HepG2 (cell line): ENCODE measurements around the gene PELI1. TPM values are rescaled to one million over a fixed set of nuclear protein-coding genes. Genes with fewer than 3 reads are reported as not detected.

Source experiments
- ATAC-seq: fragments of 200-7000 bp; cut with Tn5 transposase; 3 replicates; pipeline ENCODE4 v1.9.1; 2020; ENCODE audit warnings: mild to moderate bottlenecking, moderate library complexity
- BruUV-seq: library from RNA; stranded (reverse); fragments of 400-500 nt; replicated peaks from 2 replicates; lab custom pipeline; 2021; lab: Mats Ljungman, UMichigan
- CTCF ChIA-PET: fragments of 300-600 bp; formaldehyde crosslinking; extraction: SDS; loops from one replicate; lab custom pipeline; 2021; ENCODE audit warnings: low total read pairs, inconsistent platforms, low intra/inter-chr PET ratio; lab: Yijun Ruan, JAX
- POLR2A ChIA-PET: fragments of 350-600 bp; sonication (Branson Sonifier 250); formaldehyde crosslinking; loops from one replicate; lab custom pipeline; 2020; ENCODE audit warnings: antibody characterized with exemption, inconsistent platforms; lab: Yijun Ruan, JAX
- DNase-seq: peaks from one replicate; pipeline ENCODE4 v3.0.0-alpha.2; 2015; ENCODE audit warnings: low spot score
- FAIRE-seq: peaks from 3 replicates; lab custom pipeline; 2011; peaks lifted over from hg19 to GRCh38; lab: Jason Lieb, UNC
- H2AFZ ChIP-seq: one replicate; pipeline ENCODE4 v1.6.1; 2011; ENCODE audit warnings: low read length, inconsistent platforms
- H3K27ac ChIP-seq: fragments of 300-600 bp; 3 replicates; pipeline ENCODE4 v1.8.0; 2011; ENCODE audit warnings: mixed run types, mild to moderate bottlenecking, mixed read lengths, low read length, inconsistent platforms; ENCODE audit not compliant: insufficient read depth; ENCODE audit errors: extremely low read length
- H3K27me3 ChIP-seq, 2 experiments: fragments of 200-600 bp in 1 of 2; 2 replicates in 1 of 2; 3 replicates in 1 of 2; pipeline versions ENCODE4 v1.6.0 to v1.8.0; 2011; ENCODE audit warnings: low read length in 2 of 2, mild to moderate bottlenecking in 2 of 2, moderate library complexity in 2 of 2, inconsistent platforms in 1 of 2; ENCODE audit not compliant: insufficient read depth in 2 of 2, control insufficient read depth in 1 of 2
- H3K36me3 ChIP-seq, 2 experiments: fragments of 200-600 bp in 1 of 2; replicated peaks in 1 of 2; 2 replicates in 1 of 2; 3 replicates in 1 of 2; pipeline versions ENCODE4 v1.5.1 to v1.8.0; 2011; ENCODE audit warnings: low read length in 2 of 2, inconsistent platforms in 1 of 2; ENCODE audit not compliant: insufficient read depth in 2 of 2, control insufficient read depth in 1 of 2
- H3K4me1 ChIP-seq: 2 replicates; pipeline ENCODE4 v1.5.1; 2012; ENCODE audit warnings: low read length, inconsistent platforms; ENCODE audit not compliant: insufficient read depth
- H3K4me2 ChIP-seq: 2 replicates; pipeline ENCODE4 v1.6.0; 2011; ENCODE audit warnings: low read depth, low read length, inconsistent platforms
- H3K4me3 ChIP-seq, 3 experiments: fragments of 200-600 bp in 1 of 3; sonication (generic), shearing (Covaris generic) in 1 of 3; replicated peaks in 1 of 3; 2 replicates each; pipeline ENCODE4 v1.5.1; 2011 to 2016; ENCODE audit warnings: low read length in 3 of 3, inconsistent platforms in 2 of 3, low read depth in 2 of 3, mild to moderate bottlenecking in 2 of 3, control low read depth in 1 of 3, mixed read lengths in 1 of 3; ENCODE audit not compliant: insufficient read depth in 1 of 3
- H3K79me2 ChIP-seq: one replicate; pipeline ENCODE4 v1.6.1; 2011; ENCODE audit warnings: low read length, inconsistent platforms; ENCODE audit not compliant: insufficient read depth
- H3K9ac ChIP-seq: 2 replicates; pipeline ENCODE4 v1.6.0; 2011; ENCODE audit warnings: mild to moderate bottlenecking, low read depth, low read length, inconsistent platforms; ENCODE audit not compliant: insufficient read depth
- H3K9me3 ChIP-seq: 2 replicates; pipeline ENCODE4 v1.5.1; 2012; ENCODE audit warnings: mild to moderate bottlenecking, low read length
- H4K20me1 ChIP-seq: 2 replicates; pipeline ENCODE4 v1.6.0; 2011; ENCODE audit warnings: inconsistent platforms, mild to moderate bottlenecking, low read length, moderate library complexity; ENCODE audit not compliant: insufficient read depth
- GMEB2 ChIP-seq: IDR thresholded peaks from 2 replicates; pipeline ENCODE4 v1.6.1; 2016; ENCODE audit warnings: missing biosample characterization, missing genetic modification reagents, low read depth
- RERE ChIP-seq: IDR thresholded peaks from 2 replicates; pipeline ENCODE4 v1.6.1; 2016; ENCODE audit warnings: low read depth, missing genetic modification reagents, missing compliant biosample characterization
- SNAPC5 ChIP-seq: sonication (generic); formaldehyde crosslinking; IDR thresholded peaks from 2 replicates; pipeline ENCODE4 v1.8.1; 2023; ENCODE audit warnings: mild to moderate bottlenecking, missing genetic modification reagents, borderline replicate concordance
- ZMYM4 ChIP-seq: sonication (generic); formaldehyde crosslinking; IDR thresholded peaks from 2 replicates; pipeline ENCODE4 v1.8.1; 2023; ENCODE audit warnings: mild to moderate bottlenecking, missing genetic modification reagents
- ZNF180 ChIP-seq: sonication (generic); formaldehyde crosslinking; IDR thresholded peaks from 2 replicates; pipeline ENCODE4 v1.4.0; 2020; ENCODE audit warnings: low read depth, missing genetic modification reagents, borderline replicate concordance
- ZNF317 ChIP-seq: sonication (generic); formaldehyde crosslinking; IDR thresholded peaks from 2 replicates; pipeline ENCODE4 v1.5.0; 2020; ENCODE audit warnings: mild to moderate bottlenecking, missing genetic modification reagents
- ZNF362 ChIP-seq: sonication (generic); formaldehyde crosslinking; IDR thresholded peaks from 2 replicates; pipeline ENCODE4 v1.4.0; 2020; ENCODE audit warnings: missing genetic modification reagents, mild to moderate bottlenecking, borderline replicate concordance
- ZNF451 ChIP-seq: sonication (generic); formaldehyde crosslinking; IDR thresholded peaks from 2 replicates; pipeline ENCODE4 v1.5.0; 2020; ENCODE audit warnings: mild to moderate bottlenecking, missing genetic modification reagents
- WGBS: methylation state at CpG from one replicate; pipeline ENCODE4 v1.1.6; 2017; ENCODE audit warnings: low lambda C conversion rate; 5-methylcytosine and 5-hydroxymethylcytosine counted together
- in situ Hi-C: cut with HindIII; loops from 2 replicates; pipeline ENCODE4 v1.10.0; 2017; ENCODE audit warnings: low pct_unique_long_range_greater_than_20kb; ENCODE audit not compliant: extremely low pct_ligation_motif_present
- intact Hi-C: fragments of 100-400 bp; cut with micrococcal nuclease; formaldehyde crosslinking; loops from one replicate; pipeline ENCODE4 v1.10.0; 2022; ENCODE audit not compliant: unreplicated experiment
- polyA plus RNA-seq, 8 experiments: library from polyadenylated mRNA; depleted of rRNA in 3 of 8; stranded (reverse) in 7 of 8; unstranded in 1 of 8; fragments of >200 nt; fragmentation: Illumina TruSeq in 4 of 8; extraction: Trizol in 4 of 8; gene quantifications; 2 replicates each; pipeline versions ENCODE4 v1.2.1 to v1.2.3, GENCODE V29; 2011 to 2016; ENCODE audit warnings: low read depth in 4 of 8, missing spikeins in 1 of 8, mixed read lengths in 1 of 8; ENCODE audit not compliant: insufficient read depth in 1 of 8
- total RNA-seq, 5 experiments: library from RNA; depleted of rRNA; stranded (reverse); fragments of >200 nt; fragmentation: Illumina TruSeq; extraction: Trizol; gene quantifications; 2 replicates each; pipeline ENCODE4 v1.2.3, GENCODE V29; 2016; ENCODE audit warnings: low read depth in 1 of 5

The PELI1 gene
- total and polyA plus RNA-seq, 2 of the 13 experiments (the other 11 are each of a cell fraction or from before 2014, with no cell fraction given) = 12.5 to 16.2 TPM

GRCh38 chr2:64126601-64127000 is 17.6 kb downstream of the PELI1 start:
- peaks cover 59% of the 10 kb centered on the region for H3K4me1 ChIP-seq
- FAIRE-seq (no peak), ATAC-seq (no peak), DNase-seq (no peak)
- TF ChIP-seq ZNF180 (no peak), ZNF317 (CRISPR knock-in tag) (no peak), ZMYM4 (CRISPR knock-in tag) (0 out of 2 replicates have a peak, but pooled peaks have one; percentile 2), ZNF451 (CRISPR knock-in tag) (no peak), ZNF362 (CRISPR knock-in tag) (peak; percentile 49; the same call in 1 of the 2 replicates), SNAPC5 (CRISPR knock-in tag) (no peak), GMEB2 (no peak), RERE (CRISPR knock-in tag) (no peak)
- intact Hi-C loops = no loop called here
- ChIA-PET CTCF (no interaction called here), POLR2A (no interaction called here)
- H3K36me3 ChIP-seq = no peaks in the 10 kb centered on the region
- H3K27me3 ChIP-seq = no peaks in the 10 kb centered on the region
- BruUV-seq = no TSS peak
- no peak overlapping the region for H3K4me3 ChIP-seq
- no peaks in the 10 kb centered on the region for H4K20me1 ChIP-seq
- no peak overlapping the region for H3K9ac ChIP-seq
- H3K4me2 ChIP-seq = no peak overlapping the region
- H3K27ac ChIP-seq = no peak overlapping the region
- in situ Hi-C loops = no loop called here
- H3K79me2 ChIP-seq = peaks cover 93% of the 10 kb centered on the region
- WGBS = 70% methylated on average over 3 of the region's 3 CpGs
- H2AFZ ChIP-seq = no peak overlapping the region
- H3K9me3 ChIP-seq = no peaks in the 10 kb centered on the region
